Fibroblast of mammary gland (primary cell): ENCODE measurements around the gene KCNJ15.

Source experiments
- DNase-seq: peaks from one replicate; pipeline ENCODE4 v3.0.0-alpha.2; 2010; ENCODE audit warnings: low read depth
- H3K4me3 ChIP-seq: 2 replicates; pipeline ENCODE4 v1.5.1; 2011; ENCODE audit warnings: low read depth, mild to moderate bottlenecking, low read length, moderate library complexity; ENCODE audit not compliant: control insufficient read depth
- TF ChIP-seq, protein P1 (sequence below): conservative IDR thresholded peaks from 2 replicates; pipeline ENCODE4 v1.5.1; 2011; ENCODE audit warnings: low read depth, low read length, inconsistent platforms; ENCODE audit not compliant: control insufficient read depth, insufficient read depth

KCNJ15 gene

DNA sequence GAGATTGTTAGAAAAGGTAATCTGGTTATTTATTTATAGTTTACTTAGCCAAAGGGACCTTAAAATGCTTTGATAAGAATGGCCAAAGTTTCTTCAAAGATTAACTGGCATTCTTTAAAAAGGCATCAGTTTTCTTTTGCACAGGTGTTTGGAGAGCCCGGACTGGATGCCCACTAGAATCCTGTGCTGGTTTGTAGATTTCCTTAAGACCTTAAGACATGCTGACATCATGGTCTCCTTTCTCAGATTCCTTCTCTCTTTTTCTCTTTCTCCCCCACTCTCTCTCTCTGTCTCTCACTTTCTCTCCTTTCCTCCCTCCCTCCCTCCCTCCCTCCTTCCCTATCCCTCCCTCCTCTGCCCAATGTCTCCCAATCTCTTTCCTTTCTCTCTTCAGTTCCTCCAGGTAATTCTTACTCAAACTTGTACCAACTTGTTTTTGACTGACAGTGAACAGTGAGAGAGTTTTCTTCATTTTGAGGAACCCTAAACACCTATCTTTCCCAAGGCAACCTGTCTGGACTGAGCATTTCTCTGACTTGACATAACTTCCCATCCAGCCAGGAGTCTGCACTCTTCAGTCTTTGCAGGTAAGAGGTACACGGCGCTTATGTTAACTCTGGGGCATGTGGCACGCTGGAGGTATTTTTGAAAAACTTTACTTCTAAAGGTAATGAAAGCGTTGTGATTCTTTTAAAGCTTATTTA, at the start of gene KCNJ15:
TSS of gene KCNJ15 (plus strand) at position 393 of the 704 bp plus-strand sequence. CDS start 42,271 bp downstream, outside the sequence.
- TF ChIP-seq, protein P1, sequence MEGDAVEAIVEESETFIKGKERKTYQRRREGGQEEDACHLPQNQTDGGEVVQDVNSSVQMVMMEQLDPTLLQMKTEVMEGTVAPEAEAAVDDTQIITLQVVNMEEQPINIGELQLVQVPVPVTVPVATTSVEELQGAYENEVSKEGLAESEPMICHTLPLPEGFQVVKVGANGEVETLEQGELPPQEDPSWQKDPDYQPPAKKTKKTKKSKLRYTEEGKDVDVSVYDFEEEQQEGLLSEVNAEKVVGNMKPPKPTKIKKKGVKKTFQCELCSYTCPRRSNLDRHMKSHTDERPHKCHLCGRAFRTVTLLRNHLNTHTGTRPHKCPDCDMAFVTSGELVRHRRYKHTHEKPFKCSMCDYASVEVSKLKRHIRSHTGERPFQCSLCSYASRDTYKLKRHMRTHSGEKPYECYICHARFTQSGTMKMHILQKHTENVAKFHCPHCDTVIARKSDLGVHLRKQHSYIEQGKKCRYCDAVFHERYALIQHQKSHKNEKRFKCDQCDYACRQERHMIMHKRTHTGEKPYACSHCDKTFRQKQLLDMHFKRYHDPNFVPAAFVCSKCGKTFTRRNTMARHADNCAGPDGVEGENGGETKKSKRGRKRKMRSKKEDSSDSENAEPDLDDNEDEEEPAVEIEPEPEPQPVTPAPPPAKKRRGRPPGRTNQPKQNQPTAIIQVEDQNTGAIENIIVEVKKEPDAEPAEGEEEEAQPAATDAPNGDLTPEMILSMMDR: no peak
- no peak for DNase-seq
- H3K4me3 ChIP-seq: no peak within 1 kb of the TSS

DNA sequence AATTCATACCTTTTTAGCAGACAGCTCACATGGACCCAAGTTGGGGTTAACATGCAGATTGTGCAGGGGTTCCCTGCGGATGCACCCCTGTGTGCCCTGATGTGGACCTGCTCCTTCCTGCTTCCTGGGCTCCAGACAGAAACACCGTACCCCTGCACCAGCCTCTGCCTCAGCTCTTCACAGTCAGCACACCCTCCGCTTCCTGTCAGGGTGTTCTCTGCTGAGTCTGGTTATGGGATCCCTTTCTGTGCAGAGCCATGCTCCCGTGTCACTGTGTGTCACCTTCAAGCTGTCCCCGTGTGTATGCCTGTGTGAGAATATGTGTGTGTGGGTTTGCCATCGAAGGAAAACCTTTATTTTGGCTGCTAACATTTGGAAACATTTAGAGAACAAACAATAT, 48.7 kb upstream of the KCNJ15 start:
- TF ChIP-seq, protein P1: no peak
- DNase-seq: no peak
- no peak overlapping the region for H3K4me3 ChIP-seq

DNA sequence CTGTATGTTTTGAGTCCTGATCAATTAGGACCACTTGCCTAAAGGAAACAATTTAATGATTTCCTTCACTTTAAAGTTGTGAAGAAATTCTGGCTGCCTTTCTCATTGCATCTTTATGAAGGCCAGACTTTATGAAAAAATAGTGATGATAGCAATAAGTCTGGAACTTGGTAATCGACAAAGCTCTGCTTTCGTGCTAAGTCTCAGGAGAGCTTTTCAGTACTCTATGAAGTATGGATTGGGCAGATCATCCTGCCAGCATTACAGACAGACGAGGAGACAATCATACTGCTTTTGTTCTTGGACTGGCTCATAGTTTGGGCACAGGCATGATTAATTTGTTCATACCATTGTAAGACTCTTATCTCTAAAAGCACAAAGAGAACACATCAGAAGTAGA, 45.5 kb upstream of the KCNJ15 start:
- DNase-seq: no peak
- H3K4me3 ChIP-seq: no peak overlapping the region
- TF ChIP-seq, protein P1: no peak

DNA sequence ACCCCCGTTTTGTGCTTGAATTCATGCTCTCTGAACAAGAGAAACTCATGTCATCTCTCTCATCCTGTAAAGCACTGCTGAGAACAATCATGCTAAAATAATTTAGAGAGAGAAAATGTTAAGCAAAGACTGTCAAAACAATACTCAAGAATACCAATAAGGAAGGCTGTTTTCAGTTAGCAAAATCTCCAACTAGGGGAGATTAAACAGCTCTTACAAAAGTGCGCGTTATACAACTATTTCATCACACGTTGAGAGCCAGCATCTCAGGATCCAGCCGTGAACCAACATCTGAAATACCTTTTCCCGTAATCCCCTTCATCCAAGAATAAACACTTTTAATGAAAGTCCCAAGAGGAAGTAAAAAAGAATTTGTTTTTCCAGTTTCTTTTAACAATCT, 44.1 kb upstream of the KCNJ15 start:
- DNase-seq: no peak
- TF ChIP-seq, protein P1: no peak

DNA sequence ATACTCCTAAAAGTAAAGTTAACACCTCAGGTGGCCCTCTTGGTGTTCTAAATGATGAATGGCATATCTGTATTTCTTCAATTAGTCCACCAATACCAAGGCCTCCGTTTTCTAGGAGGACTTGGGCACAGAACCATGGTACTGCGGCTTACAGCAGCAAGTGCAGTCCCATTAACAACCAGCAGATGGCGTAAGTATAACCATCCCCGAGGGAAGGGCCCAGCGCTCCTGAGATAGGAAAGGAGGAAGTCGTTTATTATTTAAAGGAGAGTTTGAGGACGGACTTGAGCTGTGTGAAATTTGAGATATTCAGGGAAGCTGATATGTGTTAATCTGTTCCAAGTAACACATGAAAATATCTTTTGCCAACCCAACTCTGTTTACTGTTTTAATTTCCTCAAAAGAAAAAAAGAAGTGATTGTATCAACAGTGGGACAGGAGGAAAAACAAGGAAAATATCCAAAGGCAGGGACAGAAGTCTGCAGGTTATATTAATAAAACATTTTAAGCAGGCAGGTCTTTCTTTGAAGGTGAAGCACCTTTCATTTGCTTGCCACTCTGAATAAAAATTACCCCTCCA, 37.7 kb upstream of the KCNJ15 start:
- TF ChIP-seq, protein P1: peak; percentile 95
- peak; percentile 91 for DNase-seq

More for the DNA sequence above, 44.1 kb upstream of the KCNJ15 start:
- no peak overlapping the region for H3K4me3 ChIP-seq

DNA sequence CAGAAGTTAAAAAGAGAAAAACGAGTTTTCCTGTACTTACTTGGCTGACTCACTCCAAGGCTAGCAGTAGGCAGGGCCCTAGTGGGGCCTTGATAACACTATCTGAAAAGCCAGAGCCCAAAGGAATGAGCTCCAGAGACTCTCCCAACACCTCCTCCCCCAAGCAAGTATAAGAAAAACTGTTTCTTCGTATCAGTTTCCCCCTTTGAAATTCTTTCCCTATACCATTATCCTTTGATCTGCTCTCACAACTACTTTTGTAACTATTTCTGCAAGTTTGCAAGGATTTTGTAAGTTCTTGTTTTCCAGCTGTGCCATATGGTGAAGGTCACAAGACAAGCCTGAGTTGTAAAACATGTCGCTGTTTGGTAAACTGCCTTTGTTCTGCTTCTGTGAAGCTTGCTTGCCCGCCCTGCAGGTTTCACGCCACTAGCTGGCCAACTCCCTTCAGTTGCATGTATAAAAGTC, 36.5 kb upstream of the KCNJ15 start:
- TF ChIP-seq, protein P1: no peak
- H3K4me3 ChIP-seq: no peak overlapping the region
- no peak for DNase-seq

More for the DNA sequence above, 37.7 kb upstream of the KCNJ15 start:
- no peak overlapping the region for H3K4me3 ChIP-seq

DNA sequence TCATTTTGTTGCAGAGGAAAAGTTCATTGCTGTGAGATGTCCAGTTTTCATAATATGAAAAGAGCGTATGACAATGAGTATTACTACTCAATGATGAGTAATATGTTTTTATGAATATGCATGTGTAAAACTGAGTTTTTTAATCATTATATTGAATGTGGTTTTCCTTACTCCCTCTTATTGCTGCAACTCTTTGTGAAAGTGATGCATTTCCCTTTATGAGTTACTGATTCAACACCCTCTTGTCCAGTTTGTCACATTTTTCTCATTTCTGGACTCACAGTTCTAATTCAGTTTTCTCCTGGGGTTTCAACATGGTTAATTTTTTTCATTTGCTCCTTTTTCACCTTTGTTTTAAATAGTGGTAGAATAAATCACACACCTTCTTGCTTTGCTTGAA, 35.2 kb upstream of the KCNJ15 start:
- H3K4me3 ChIP-seq: no peak overlapping the region
- peak; percentile 79 for DNase-seq
- TF ChIP-seq, protein P1: no peak
